CD4-positive, alpha-beta T cell (primary cell): ENCODE data around the gene INPP5B. TPM values are rescaled to one million over a fixed set of nuclear protein-coding genes. Genes with fewer than 3 reads are reported as not detected.

Experiments
- ATAC-seq: fragments of 200-7000 bp; cut with Tn5 transposase; one replicate; pipeline ENCODE4 v1.10.0; 2022; ENCODE audit warnings: mild to moderate bottlenecking; ENCODE audit not compliant: poor library complexity
- CTCF ChIA-PET: fragments of 350-600 bp; sonication (Branson Sonifier 250); formaldehyde crosslinking; loops from one replicate; lab custom pipeline; 2021; ENCODE audit warnings: antibody characterized with exemption, inconsistent platforms; lab: Charles Lee
- POLR2A ChIA-PET: fragments of 350-600 bp; sonication (Branson Sonifier 250); formaldehyde crosslinking; loops from one replicate; lab custom pipeline; 2021; ENCODE audit warnings: antibody characterized with exemption, inconsistent platforms; lab: Charles Lee
- DNase-seq, 14 experiments: peaks; one replicate each; pipeline ENCODE4 v3.0.0-alpha.2; 2013 to 2020; ENCODE audit warnings: mixed read lengths in 2 of 14
- H3K27ac ChIP-seq, 2 donors: one replicate each; pipeline versions ENCODE4 v1.5.1 to v1.7.0; 2013; ENCODE audit warnings: low read length in 2 of 2, low read depth in 1 of 2, mild to moderate bottlenecking in 1 of 2
- H3K27me3 ChIP-seq, 2 experiments: 1 replicate in 1 of 2; 2 replicates in 1 of 2; pipeline versions ENCODE4 v1.6.1 to v1.7.0; 2013; ENCODE audit warnings: low read length in 2 of 2, control low read depth in 1 of 2, mild to moderate bottlenecking in 1 of 2, moderate library complexity in 1 of 2; ENCODE audit not compliant: insufficient read depth in 2 of 2, control insufficient read depth in 1 of 2
- H3K36me3 ChIP-seq: one replicate; pipeline ENCODE4 v1.6.1; 2013; ENCODE audit warnings: low read length, control low read depth; ENCODE audit not compliant: insufficient read depth
- H3K4me1 ChIP-seq: one replicate; pipeline ENCODE4 v1.6.1; 2013; ENCODE audit warnings: low read length, control low read depth; ENCODE audit not compliant: insufficient read depth
- H3K4me3 ChIP-seq: one replicate; pipeline ENCODE4 v1.5.1; 2013; ENCODE audit warnings: mild to moderate bottlenecking, low read length, moderate library complexity
- H3K9me3 ChIP-seq, 2 experiments: 1 replicate in 1 of 2; 2 replicates in 1 of 2; pipeline versions ENCODE4 v1.6.1 to v1.7.0; 2013; ENCODE audit warnings: low read length in 2 of 2, mild to moderate bottlenecking in 2 of 2, control low read depth in 1 of 2, moderate library complexity in 1 of 2; ENCODE audit not compliant: control insufficient read depth in 1 of 2, insufficient read depth in 1 of 2
- H3K27ac Mint-ChIP-seq: one replicate; pipeline ENCODE4 v1.8.0; 2020; ENCODE audit warnings: mixed read lengths
- H3K27me3 Mint-ChIP-seq: one replicate; pipeline ENCODE4 v1.8.0; 2021; ENCODE audit warnings: mixed read lengths
- H3K36me3 Mint-ChIP-seq: one replicate; pipeline ENCODE4 v1.8.0; 2021; ENCODE audit warnings: low read depth, mixed read lengths
- H3K4me1 Mint-ChIP-seq: one replicate; pipeline ENCODE4 v1.8.0; 2021; ENCODE audit warnings: low read depth, mixed read lengths
- H3K4me3 Mint-ChIP-seq: one replicate; pipeline ENCODE4 v1.8.0; 2020; ENCODE audit warnings: mild to moderate bottlenecking, mixed read lengths
- H3K9me3 Mint-ChIP-seq: one replicate; pipeline ENCODE4 v1.8.0; 2020; ENCODE audit warnings: mixed read lengths
- CTCF ChIP-seq: fragments of 200-600 bp; IDR thresholded peaks from one replicate; pipeline ENCODE4 v1.8.0; 2022; ENCODE audit warnings: antibody characterized with exemption, mild to moderate bottlenecking
- intact Hi-C, 2 experiments: fragments of 100-400 bp; cut with DNase I in 1 of 2; cut with micrococcal nuclease in 1 of 2; formaldehyde crosslinking; loops; one replicate each; pipeline versions ENCODE4 v1.15.1 to v1.9.0; 2023 to 2025; cut with DNase I, micrococcal nuclease
- total RNA-seq, 174 experiments: library from RNA in 2 of 174; stranded (reverse) in 2 of 174; gene quantifications; one replicate each; pipeline ENCODE4 v1.2.3 and lab custom pipeline; 2021 to 2026

Gene INPP5B
- total RNA-seq, 2 experiments from 2014 or later: 11.7 to 12.7 TPM

GRCh38 chr1:37831809-37832208 lies 115.0 kb downstream of the INPP5B start:
- Mint-ChIP-seq H3K27me3 (no peaks in the 10 kb centered on the region), H3K9me3 (no peaks in the 10 kb centered on the region), H3K4me1 (no peaks in the 10 kb centered on the region), H3K27ac (no peak overlapping the region), H3K4me3 (no peak overlapping the region), H3K36me3 (peaks cover 84% of the 10 kb centered on the region)
- H3K4me1 ChIP-seq: no peaks in the 10 kb centered on the region
- peaks cover 67% of the 10 kb centered on the region for H3K36me3 ChIP-seq
- H3K9me3 ChIP-seq: no peaks in the 10 kb centered on the region
- H3K27ac ChIP-seq: no peak overlapping the region
- H3K4me3 ChIP-seq: no peak overlapping the region
- intact Hi-C loops: no loop called here
- TF ChIP-seq CTCF: no peak
- POLR2A ChIA-PET: no interaction called here
- CTCF ChIA-PET: no interaction called here
- no peak for ATAC-seq
- H3K27me3 ChIP-seq: no peaks in the 10 kb centered on the region
- DNase-seq: no peak

GRCh38 chr1:37831109-37831508 lies 115.7 kb downstream of the INPP5B start:
- H3K27ac ChIP-seq: no peak overlapping the region
- no peaks in the 10 kb centered on the region for H3K9me3 ChIP-seq
- CTCF ChIA-PET: no interaction called here
- Mint-ChIP-seq H3K36me3 (peaks cover 82% of the 10 kb centered on the region), H3K27ac (no peak overlapping the region), H3K27me3 (no peaks in the 10 kb centered on the region), H3K9me3 (no peaks in the 10 kb centered on the region), H3K4me3 (no peak overlapping the region), H3K4me1 (no peaks in the 10 kb centered on the region)
- TF ChIP-seq CTCF: no peak
- H3K27me3 ChIP-seq: no peaks in the 10 kb centered on the region
- ATAC-seq (no peak), DNase-seq (no peak)
- H3K36me3 ChIP-seq: peaks cover 67% of the 10 kb centered on the region
- intact Hi-C loops: no loop called here
- POLR2A ChIA-PET: no interaction called here
- H3K4me3 ChIP-seq: no peak overlapping the region
- no peaks in the 10 kb centered on the region for H3K4me1 ChIP-seq

- Mint-ChIP-seq H3K36me3 (peaks cover 73% of the 10 kb centered on the region), H3K4me3 (no peak overlapping the region), H3K9me3 (no peaks in the 10 kb centered on the region), H3K4me1 (no peaks in the 10 kb centered on the region), H3K27me3 (no peaks in the 10 kb centered on the region), H3K27ac (no peak overlapping the region)
- Histone ChIP-seq H3K27ac (no peak overlapping the region), H3K4me3 (no peak overlapping the region), H3K4me1 (no peaks in the 10 kb centered on the region), H3K36me3 (peaks cover 53% of the 10 kb centered on the region), H3K9me3 (no peaks in the 10 kb centered on the region), H3K27me3 (no peaks in the 10 kb centered on the region)
- intact Hi-C loops: no loop called here
- DNase-seq (no peak), ATAC-seq (no peak)
- ChIA-PET POLR2A (no interaction called here), CTCF (no interaction called here)
- TF ChIP-seq CTCF: no peak
These were observed 118.3 kb downstream of the INPP5B start for GRCh38 chr1:37828410-37829074.
